PC-3 (cell line): ENCODE results near the gene CRYL1. TPM values are rescaled to one million over a fixed set of nuclear protein-coding genes. Genes with fewer than 3 reads are reported as not detected.

ENCODE experiments used
- ATAC-seq: fragments of 200-7000 bp; cut with Tn5 transposase; 2 replicates; pipeline ENCODE4 v1.9.1; 2020; ENCODE audit warnings: mild to moderate bottlenecking, moderate library complexity
- Bru-seq: library from RNA; stranded (reverse); fragments of 400-500 nt; gene quantifications from one replicate; lab custom pipeline; 2021; lab: Mats Ljungman, UMichigan
- BruChase-seq, 2 experiments: library from RNA; stranded (reverse); fragments of 400-500 nt; gene quantifications; one replicate each; lab custom pipeline; 2021; lab: Mats Ljungman, UMichigan
- BruUV-seq: library from RNA; stranded (reverse); fragments of 400-500 nt; replicated peaks from 2 replicates; lab custom pipeline; 2021; lab: Mats Ljungman, UMichigan
- CTCF ChIA-PET: fragments of 300-600 bp; sonication (Branson Sonifier 250); formaldehyde crosslinking; loops from one replicate; lab custom pipeline; 2022; ENCODE audit warnings: antibody characterized with exemption; lab: Charles Lee
- POLR2A ChIA-PET: fragments of 300-600 bp; sonication (Branson Sonifier 250); formaldehyde crosslinking; loops from one replicate; lab custom pipeline; 2022; ENCODE audit warnings: antibody characterized with exemption; ENCODE audit not compliant: unreplicated experiment; lab: Charles Lee
- DNase-seq: peaks from one replicate; pipeline ENCODE4 v3.0.0-alpha.2; 2015
- H2AFZ ChIP-seq: fragments of 300-600 bp; sonication (generic); 2 replicates; pipeline ENCODE4 v1.6.0; 2016; ENCODE audit warnings: antibody characterized with exemption, low read length
- H3F3A ChIP-seq: fragments of 300-600 bp; sonication (generic); one replicate; pipeline ENCODE4 v1.6.0; 2017; ENCODE audit warnings: antibody characterized with exemption, low read length, control low read depth, mild to moderate bottlenecking; ENCODE audit not compliant: unreplicated experiment
- H3K27ac ChIP-seq: fragments of 300-600 bp; sonication (generic); 2 replicates; pipeline ENCODE4 v1.5.1; 2016; ENCODE audit warnings: mild to moderate bottlenecking, low read length
- H3K27me3 ChIP-seq: fragments of 300-600 bp; sonication (generic); 2 replicates; pipeline ENCODE4 v1.6.1; 2016; ENCODE audit warnings: low read length, mixed read lengths
- H3K36me3 ChIP-seq: fragments of 300-600 bp; sonication (generic); 2 replicates; pipeline ENCODE4 v1.6.1; 2016; ENCODE audit warnings: low read depth, mixed run types, low read length, mixed read lengths
- H3K4me1 ChIP-seq: fragments of 300-600 bp; sonication (generic); 2 replicates; pipeline ENCODE4 v1.5.1; 2016; ENCODE audit warnings: low read length; ENCODE audit not compliant: insufficient read depth
- H3K4me2 ChIP-seq: fragments of 300-600 bp; sonication (generic); 2 replicates; pipeline ENCODE4 v1.6.0; 2016; ENCODE audit warnings: low read length
- H3K4me3 ChIP-seq: fragments of 300-600 bp; sonication (generic); 2 replicates; pipeline ENCODE4 v1.5.1; 2016; ENCODE audit warnings: mild to moderate bottlenecking, low read length, mixed read lengths
- H3K79me2 ChIP-seq: fragments of 300-600 bp; sonication (generic); 2 replicates; pipeline ENCODE4 v1.6.1; 2017; ENCODE audit warnings: low read length, mixed read lengths
- H3K9ac ChIP-seq: fragments of 300-600 bp; sonication (generic); 2 replicates; pipeline ENCODE4 v1.6.0; 2016; ENCODE audit warnings: mild to moderate bottlenecking, low read length
- H3K9me2 ChIP-seq: fragments of 300-600 bp; sonication (generic); replicated peaks from 2 replicates; pipeline ENCODE4 v1.6.1; 2016; ENCODE audit warnings: mixed run types, low read length, mixed read lengths
- H3K9me3 ChIP-seq: fragments of 300-600 bp; sonication (generic); 2 replicates; pipeline ENCODE4 v1.6.1; 2016; ENCODE audit warnings: low read length, mixed read lengths
- H4K20me1 ChIP-seq: fragments of 300-600 bp; sonication (generic); 2 replicates; pipeline ENCODE4 v1.6.1; 2016; ENCODE audit warnings: low read length, mixed read lengths
- EZH2 ChIP-seq: fragments of 300-600 bp; sonication (generic); IDR thresholded peaks from one replicate; pipeline ENCODE4 v1.6.1; 2017; ENCODE audit warnings: antibody characterized with exemption, mild to moderate bottlenecking, low read length; ENCODE audit not compliant: unreplicated experiment
- EZH2phosphoT487 ChIP-seq: fragments of 300-600 bp; sonication (generic); IDR thresholded peaks from 2 replicates; pipeline ENCODE4 v1.6.1; 2018; ENCODE audit warnings: mild to moderate bottlenecking, antibody characterized with exemption, low read length, borderline replicate concordance
- intact Hi-C: fragments of 100-400 bp; cut with micrococcal nuclease; formaldehyde crosslinking; loops from 2 replicates; pipeline ENCODE4 v1.9.0; 2023
- long read RNA-seq: library from polyadenylated mRNA; unstranded; transcript quantifications from one replicate; pipeline ENCODE4 v2.0.0, GENCODE V29; 2021; ENCODE audit not compliant: unreplicated experiment
- total RNA-seq: library from RNA; depleted of rRNA; stranded (reverse); fragments of >200 nt; gene quantifications from 2 replicates; pipeline ENCODE4 v1.2.3, GENCODE V29; 2014; rRNA removed
- TF ChIP-seq, protein P1 (sequence below): fragments of 300-600 bp; sonication (generic); conservative IDR thresholded peaks from 2 replicates; pipeline ENCODE4 v1.5.1; 2017; ENCODE audit warnings: antibody characterized with exemption, low read depth, mild to moderate bottlenecking, low read length

The CRYL1 gene, protein sequence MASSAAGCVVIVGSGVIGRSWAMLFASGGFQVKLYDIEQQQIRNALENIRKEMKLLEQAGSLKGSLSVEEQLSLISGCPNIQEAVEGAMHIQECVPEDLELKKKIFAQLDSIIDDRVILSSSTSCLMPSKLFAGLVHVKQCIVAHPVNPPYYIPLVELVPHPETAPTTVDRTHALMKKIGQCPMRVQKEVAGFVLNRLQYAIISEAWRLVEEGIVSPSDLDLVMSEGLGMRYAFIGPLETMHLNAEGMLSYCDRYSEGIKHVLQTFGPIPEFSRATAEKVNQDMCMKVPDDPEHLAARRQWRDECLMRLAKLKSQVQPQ
- 13.6 and 20.8 TPM in 2 replicates for total RNA-seq
- Bru-seq, nascent RNA: percentile 59 among the genes with signal in this experiment
- BruChase-seq, experiment 1, labeled RNA remaining after a 6-hour chase: percentile 48 among the genes with signal in this experiment
- BruChase-seq, experiment 2, labeled RNA remaining after a 2-hour chase: percentile 53 among the genes with signal in this experiment
- long read RNA-seq, transcript CRYL1-201 (8 exons, 1,485 nt): major isoform, 52 of 71 reads
- long read RNA-seq, transcript CRYL1-209 (7 exons, 1,331 nt): minor isoform, 6 of 71 reads
- long read RNA-seq, partial matches to known transcripts: 5 of 71 reads
- long read RNA-seq, other reads (novel, unspliced or antisense): 8 of 71 reads

DNA sequence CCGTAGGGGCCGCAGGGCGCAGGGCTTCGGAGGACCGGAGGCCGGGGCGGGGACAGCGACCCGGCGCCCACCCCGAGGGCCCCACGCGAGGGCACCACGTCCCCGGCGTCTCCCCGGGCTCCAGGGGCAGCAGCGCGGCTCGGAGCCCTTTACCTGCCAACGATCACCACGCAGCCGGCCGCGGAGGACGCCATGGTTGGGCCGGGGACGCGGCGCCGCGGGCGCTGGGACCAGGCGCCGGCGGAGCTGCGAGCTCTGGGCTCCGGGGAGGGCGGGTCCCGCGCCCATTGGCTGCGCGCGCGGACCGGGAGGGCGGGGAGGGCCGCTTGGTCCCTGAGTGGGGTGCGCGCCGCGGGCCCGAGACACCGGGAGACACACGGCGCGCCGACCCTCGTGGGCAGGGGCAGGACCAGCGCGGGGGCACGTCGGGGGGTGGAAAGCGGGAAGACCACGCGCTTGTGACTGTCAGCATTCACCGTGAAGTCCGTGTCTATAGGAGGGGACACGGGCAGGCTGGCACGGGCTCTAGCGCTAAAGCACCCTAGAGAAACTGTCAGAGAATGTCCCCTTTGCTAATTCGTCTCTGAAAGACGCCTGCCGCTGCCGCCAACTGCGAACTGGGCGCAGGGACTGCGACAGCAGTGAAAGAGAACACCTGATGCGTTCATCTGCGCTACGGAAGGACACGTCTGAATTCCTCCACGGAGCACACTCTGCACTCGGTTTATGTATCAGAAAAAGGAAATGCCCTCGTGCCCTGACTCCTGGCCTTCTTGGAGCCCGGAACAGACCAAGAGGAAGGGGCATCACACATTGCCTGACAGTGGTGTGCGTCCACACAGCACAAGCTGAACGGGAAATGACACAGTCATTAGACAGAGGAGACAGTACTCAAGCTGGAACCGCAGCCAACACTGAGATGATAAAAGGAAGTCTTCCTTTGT lies at the start of gene CRYL1:
CRYL1 (minus strand) TSS at position 257 of the 944 bp plus-strand sequence; CDS start at position 194, 63 bp downstream.
- intact Hi-C loops: loop anchor here (1.0 kb wide), 1 partner anchor 41 kb away; the partner anchor contains the start of gene IFT88
- peak within 1 kb of the TSS; percentile 73 for H3K27ac ChIP-seq
- H3K4me3 ChIP-seq: peak within 1 kb of the TSS; percentile 94
- TF ChIP-seq EZH2phosphoT487 (no peak), EZH2 (no peak)
- TF ChIP-seq, protein P1, sequence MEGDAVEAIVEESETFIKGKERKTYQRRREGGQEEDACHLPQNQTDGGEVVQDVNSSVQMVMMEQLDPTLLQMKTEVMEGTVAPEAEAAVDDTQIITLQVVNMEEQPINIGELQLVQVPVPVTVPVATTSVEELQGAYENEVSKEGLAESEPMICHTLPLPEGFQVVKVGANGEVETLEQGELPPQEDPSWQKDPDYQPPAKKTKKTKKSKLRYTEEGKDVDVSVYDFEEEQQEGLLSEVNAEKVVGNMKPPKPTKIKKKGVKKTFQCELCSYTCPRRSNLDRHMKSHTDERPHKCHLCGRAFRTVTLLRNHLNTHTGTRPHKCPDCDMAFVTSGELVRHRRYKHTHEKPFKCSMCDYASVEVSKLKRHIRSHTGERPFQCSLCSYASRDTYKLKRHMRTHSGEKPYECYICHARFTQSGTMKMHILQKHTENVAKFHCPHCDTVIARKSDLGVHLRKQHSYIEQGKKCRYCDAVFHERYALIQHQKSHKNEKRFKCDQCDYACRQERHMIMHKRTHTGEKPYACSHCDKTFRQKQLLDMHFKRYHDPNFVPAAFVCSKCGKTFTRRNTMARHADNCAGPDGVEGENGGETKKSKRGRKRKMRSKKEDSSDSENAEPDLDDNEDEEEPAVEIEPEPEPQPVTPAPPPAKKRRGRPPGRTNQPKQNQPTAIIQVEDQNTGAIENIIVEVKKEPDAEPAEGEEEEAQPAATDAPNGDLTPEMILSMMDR: no peak
- H3K79me2 ChIP-seq: peaks cover 18% of the 10 kb centered on the region
- TSS peak; percentile 95 for BruUV-seq
- no peaks in the 10 kb centered on the region for H4K20me1 ChIP-seq
- H3K27me3 ChIP-seq: no peaks in the 10 kb centered on the region
- H3F3A ChIP-seq: no peaks in the 10 kb centered on the region
- peaks cover 13% of the 10 kb centered on the region for H3K4me1 ChIP-seq
- H3K9ac ChIP-seq: peak within 1 kb of the TSS; percentile 86
- H2AFZ ChIP-seq: peak within 1 kb of the TSS; percentile 99
- no peaks in the 10 kb centered on the region for H3K9me3 ChIP-seq
- no peaks in the 10 kb centered on the region for H3K9me2 ChIP-seq
- H3K4me2 ChIP-seq: peak within 1 kb of the TSS; percentile 96
- CTCF ChIA-PET: interaction anchor here (0.6 kb wide), 2 partner anchors 20 to 333 kb away, joined by 5 to 8 read pairs; no protein-coding TSS in a partner anchor
- H3K36me3 ChIP-seq: no peaks in the 10 kb centered on the region
- DNase-seq (peak; percentile 83), ATAC-seq (peak; percentile 91)
- POLR2A ChIA-PET: interaction anchor here (0.6 kb wide), 2 partner anchors 100 to 405 kb away, joined by 4 to 31 read pairs; no protein-coding TSS in a partner anchor

DNA sequence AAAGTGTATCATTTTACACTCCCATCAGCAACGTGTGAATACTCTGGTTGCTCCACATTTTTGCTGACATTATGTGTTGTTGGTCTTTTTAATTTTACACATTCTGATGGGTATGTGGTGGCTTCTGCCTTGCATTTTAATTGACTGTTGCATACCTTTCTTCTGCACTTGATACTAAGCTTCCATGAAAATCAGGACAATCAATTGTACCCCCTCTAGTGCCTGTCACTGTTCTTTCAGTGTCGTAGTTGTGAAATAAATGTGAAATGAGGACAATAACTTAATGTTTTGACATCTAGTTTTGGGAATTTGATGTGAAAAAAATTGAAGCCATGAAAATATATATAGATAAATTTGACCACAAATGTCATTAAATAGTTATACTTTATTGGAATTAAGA lies 48.0 kb upstream of the CRYL1 start:
- ChIA-PET CTCF (no interaction called here), POLR2A (no interaction called here)
- BruUV-seq: no TSS peak
- Histone ChIP-seq H3K27ac (no peak overlapping the region), H3K27me3 (no peaks in the 10 kb centered on the region), H3K9me3 (no peaks in the 10 kb centered on the region), H3K4me3 (no peak overlapping the region), H4K20me1 (no peaks in the 10 kb centered on the region), H3K9me2 (no peaks in the 10 kb centered on the region), H3K36me3 (peaks cover 8% of the 10 kb centered on the region; the same call in 1 of the 2 replicates), H3K79me2 (no peaks in the 10 kb centered on the region), H3F3A (no peaks in the 10 kb centered on the region), H3K4me2 (no peak overlapping the region), H2AFZ (no peak overlapping the region), H3K4me1 (no peaks in the 10 kb centered on the region), H3K9ac (no peak overlapping the region)
- TF ChIP-seq, protein P1: no peak
- no peak for TF ChIP-seq EZH2
- no peak for TF ChIP-seq EZH2phosphoT487
- ATAC-seq: no peak
- intact Hi-C loops: no loop called here
- no peak for DNase-seq
